HL-60 (cell line): ENCODE measurements around the gene SEC22C.

Experiments used
- GABPA ChIP-seq: IDR thresholded peaks from 2 replicates; pipeline ENCODE4 v1.6.1; 2012; ENCODE audit warnings: low read depth
- POLR2AphosphoS5 ChIP-seq: IDR thresholded peaks from 2 replicates; pipeline ENCODE4 v1.6.1; 2012; ENCODE audit warnings: low read depth
- SPI1 ChIP-seq: IDR thresholded peaks from 2 replicates; pipeline ENCODE4 v1.6.1; 2012; ENCODE audit warnings: low read depth, mild to moderate bottlenecking, borderline replicate concordance
- TF ChIP-seq, protein P1 (sequence below): IDR thresholded peaks from one replicate; pipeline ENCODE4 v1.5.1; 2011; ENCODE audit warnings: low read length, control low read depth, inconsistent platforms; ENCODE audit not compliant: insufficient read depth

GRCh38 chr3:42581400-42581708 lies 413 bp downstream of the SEC22C start:
- TF ChIP-seq, protein P1, sequence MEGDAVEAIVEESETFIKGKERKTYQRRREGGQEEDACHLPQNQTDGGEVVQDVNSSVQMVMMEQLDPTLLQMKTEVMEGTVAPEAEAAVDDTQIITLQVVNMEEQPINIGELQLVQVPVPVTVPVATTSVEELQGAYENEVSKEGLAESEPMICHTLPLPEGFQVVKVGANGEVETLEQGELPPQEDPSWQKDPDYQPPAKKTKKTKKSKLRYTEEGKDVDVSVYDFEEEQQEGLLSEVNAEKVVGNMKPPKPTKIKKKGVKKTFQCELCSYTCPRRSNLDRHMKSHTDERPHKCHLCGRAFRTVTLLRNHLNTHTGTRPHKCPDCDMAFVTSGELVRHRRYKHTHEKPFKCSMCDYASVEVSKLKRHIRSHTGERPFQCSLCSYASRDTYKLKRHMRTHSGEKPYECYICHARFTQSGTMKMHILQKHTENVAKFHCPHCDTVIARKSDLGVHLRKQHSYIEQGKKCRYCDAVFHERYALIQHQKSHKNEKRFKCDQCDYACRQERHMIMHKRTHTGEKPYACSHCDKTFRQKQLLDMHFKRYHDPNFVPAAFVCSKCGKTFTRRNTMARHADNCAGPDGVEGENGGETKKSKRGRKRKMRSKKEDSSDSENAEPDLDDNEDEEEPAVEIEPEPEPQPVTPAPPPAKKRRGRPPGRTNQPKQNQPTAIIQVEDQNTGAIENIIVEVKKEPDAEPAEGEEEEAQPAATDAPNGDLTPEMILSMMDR = no peak
- no peak for TF ChIP-seq SPI1
- TF ChIP-seq POLR2AphosphoS5 = no peak
- no peak for TF ChIP-seq GABPA
